Measurements from ENCODE around the gene QRFPR. TPM values are rescaled to one million over a fixed set of nuclear protein-coding genes. Genes with fewer than 3 reads are reported as not detected.
"Not testable (repeated sequence)": the region's sequence is repeated elsewhere in the genome, so short reads cannot be mapped to it uniquely, and the experiment has no call there.

QRFPR gene
- total RNA-seq, 1 donor from 2014 or later, result not detected

DNA sequence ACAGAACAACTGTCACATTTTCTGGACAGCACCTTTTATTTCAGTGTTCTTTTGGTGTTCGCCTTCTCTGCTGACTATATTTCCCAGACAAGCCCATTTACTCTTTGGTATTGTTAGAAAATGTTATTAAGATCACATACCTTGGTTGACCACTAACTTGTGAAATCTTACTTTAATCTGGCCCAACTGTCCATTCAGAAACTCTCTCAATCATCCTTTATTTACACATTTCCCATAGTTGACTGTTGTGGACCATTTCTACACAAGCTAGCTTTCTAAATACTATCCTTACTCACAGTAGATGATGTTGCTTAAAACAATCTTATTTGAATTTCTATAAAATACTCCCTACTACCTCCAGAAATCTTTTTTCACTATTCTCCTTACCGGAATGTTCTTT is 64.7 kb downstream of the QRFPR start:
- Mint-ChIP-seq H3K27ac (ENCODE audit: unreplicated experiment) (no peak overlapping the region), H3K4me3 (ENCODE audit: unreplicated experiment) (no peak overlapping the region), H3K9me3 (ENCODE audit: unreplicated experiment) (no peaks in the 10 kb centered on the region), H3K27me3 (ENCODE audit: unreplicated experiment) (no peaks in the 10 kb centered on the region), H3K36me3 (ENCODE audit: unreplicated experiment) (no peaks in the 10 kb centered on the region), H3K4me1 (ENCODE audit: low read depth, unreplicated experiment) (peaks cover 3% of the 10 kb centered on the region)
- DNase-seq, result no peak
- TF ChIP-seq, protein P1, sequence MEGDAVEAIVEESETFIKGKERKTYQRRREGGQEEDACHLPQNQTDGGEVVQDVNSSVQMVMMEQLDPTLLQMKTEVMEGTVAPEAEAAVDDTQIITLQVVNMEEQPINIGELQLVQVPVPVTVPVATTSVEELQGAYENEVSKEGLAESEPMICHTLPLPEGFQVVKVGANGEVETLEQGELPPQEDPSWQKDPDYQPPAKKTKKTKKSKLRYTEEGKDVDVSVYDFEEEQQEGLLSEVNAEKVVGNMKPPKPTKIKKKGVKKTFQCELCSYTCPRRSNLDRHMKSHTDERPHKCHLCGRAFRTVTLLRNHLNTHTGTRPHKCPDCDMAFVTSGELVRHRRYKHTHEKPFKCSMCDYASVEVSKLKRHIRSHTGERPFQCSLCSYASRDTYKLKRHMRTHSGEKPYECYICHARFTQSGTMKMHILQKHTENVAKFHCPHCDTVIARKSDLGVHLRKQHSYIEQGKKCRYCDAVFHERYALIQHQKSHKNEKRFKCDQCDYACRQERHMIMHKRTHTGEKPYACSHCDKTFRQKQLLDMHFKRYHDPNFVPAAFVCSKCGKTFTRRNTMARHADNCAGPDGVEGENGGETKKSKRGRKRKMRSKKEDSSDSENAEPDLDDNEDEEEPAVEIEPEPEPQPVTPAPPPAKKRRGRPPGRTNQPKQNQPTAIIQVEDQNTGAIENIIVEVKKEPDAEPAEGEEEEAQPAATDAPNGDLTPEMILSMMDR (IDR thresholded peaks at IDR 0.05; ENCODE audit: partially characterized antibody, unreplicated experiment), result no peak

DNA sequence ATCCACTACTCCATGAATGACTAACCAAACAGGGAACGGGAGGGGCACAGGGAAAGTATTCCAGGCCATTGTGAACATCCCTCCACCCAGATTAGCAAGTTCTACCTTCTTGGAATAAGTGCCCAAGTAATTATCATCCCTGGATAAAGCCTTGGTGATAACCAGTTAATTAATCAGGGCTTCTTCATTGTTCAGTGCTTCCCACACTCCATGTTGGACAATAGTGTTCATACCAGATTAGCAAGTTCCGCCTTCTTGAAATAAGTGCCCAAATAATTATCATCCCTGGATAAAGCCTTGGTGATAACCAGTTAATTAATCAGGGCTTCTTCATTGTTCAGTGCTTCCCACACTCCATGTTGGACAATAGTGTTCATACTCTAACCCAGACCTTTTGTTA is 67.4 kb downstream of the QRFPR start:
- not testable (repeated sequence) for DNase-seq; H3K4me3 Mint-ChIP-seq (ENCODE audit: unreplicated experiment); H3K27ac Mint-ChIP-seq (ENCODE audit: unreplicated experiment); H3K27me3 Mint-ChIP-seq (ENCODE audit: unreplicated experiment); H3K4me1 Mint-ChIP-seq (ENCODE audit: low read depth, unreplicated experiment); H3K9me3 Mint-ChIP-seq (ENCODE audit: unreplicated experiment); H3K36me3 Mint-ChIP-seq (ENCODE audit: unreplicated experiment)

DNA sequence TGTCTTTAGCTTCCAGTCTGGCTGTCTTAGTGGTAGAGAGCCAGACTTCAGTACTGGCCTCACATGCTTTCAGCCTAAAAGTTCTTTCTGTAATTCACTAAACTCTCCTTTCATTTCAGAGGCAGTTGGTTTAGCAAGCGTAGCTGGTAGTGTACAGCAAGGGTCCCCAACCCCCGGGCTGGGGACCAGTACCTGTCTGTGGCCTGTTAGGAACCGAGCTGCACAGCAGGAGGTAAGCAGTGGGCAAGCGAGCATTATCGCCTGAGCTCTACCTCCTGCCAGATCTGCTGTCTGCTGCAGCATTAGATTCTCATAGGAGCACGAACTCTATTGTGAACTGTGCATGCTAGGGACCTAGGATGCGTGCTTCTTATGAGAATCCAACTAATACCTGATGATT is 72.0 kb downstream of the QRFPR start:
- TF ChIP-seq, protein P1 (IDR thresholded peaks at IDR 0.05; ENCODE audit: partially characterized antibody, unreplicated experiment), result no peak
- Mint-ChIP-seq H3K4me3 (ENCODE audit: unreplicated experiment) (no peak overlapping the region), H3K9me3 (ENCODE audit: unreplicated experiment) (no peaks in the 10 kb centered on the region), H3K27ac (ENCODE audit: unreplicated experiment) (no peak overlapping the region), H3K27me3 (ENCODE audit: unreplicated experiment) (no peaks in the 10 kb centered on the region), H3K36me3 (ENCODE audit: unreplicated experiment) (no peaks in the 10 kb centered on the region), H3K4me1 (ENCODE audit: low read depth, unreplicated experiment) (no peaks in the 10 kb centered on the region)
- DNase-seq, result no peak

DNA sequence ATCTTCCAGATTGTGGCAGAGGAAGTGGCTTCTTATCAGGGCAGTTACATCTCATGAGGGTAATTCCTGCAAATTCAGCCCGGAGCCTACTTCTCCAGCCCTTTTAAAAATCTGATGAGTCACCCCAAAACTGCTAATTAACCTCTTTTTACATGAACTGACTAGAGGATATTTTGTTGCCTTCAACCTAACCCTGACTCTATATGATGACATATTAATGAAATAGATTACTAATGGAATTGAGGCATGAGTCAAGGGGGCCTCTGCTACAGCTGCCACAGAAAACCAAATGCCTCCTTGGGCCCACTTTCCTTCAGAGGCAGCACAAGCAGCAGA is 72.5 kb downstream of the QRFPR start:
- no peak overlapping the region for H3K27ac Mint-ChIP-seq (ENCODE audit: unreplicated experiment)
- no peak for DNase-seq
- H3K9me3 Mint-ChIP-seq (ENCODE audit: unreplicated experiment), result no peaks in the 10 kb centered on the region
- no peaks in the 10 kb centered on the region for H3K4me1 Mint-ChIP-seq (ENCODE audit: low read depth, unreplicated experiment)
- no peak overlapping the region for H3K4me3 Mint-ChIP-seq (ENCODE audit: unreplicated experiment)
- no peaks in the 10 kb centered on the region for H3K27me3 Mint-ChIP-seq (ENCODE audit: unreplicated experiment)
- no peaks in the 10 kb centered on the region for H3K36me3 Mint-ChIP-seq (ENCODE audit: unreplicated experiment)
- TF ChIP-seq, protein P1 (IDR thresholded peaks at IDR 0.05; ENCODE audit: partially characterized antibody, unreplicated experiment), result no peak

DNA sequence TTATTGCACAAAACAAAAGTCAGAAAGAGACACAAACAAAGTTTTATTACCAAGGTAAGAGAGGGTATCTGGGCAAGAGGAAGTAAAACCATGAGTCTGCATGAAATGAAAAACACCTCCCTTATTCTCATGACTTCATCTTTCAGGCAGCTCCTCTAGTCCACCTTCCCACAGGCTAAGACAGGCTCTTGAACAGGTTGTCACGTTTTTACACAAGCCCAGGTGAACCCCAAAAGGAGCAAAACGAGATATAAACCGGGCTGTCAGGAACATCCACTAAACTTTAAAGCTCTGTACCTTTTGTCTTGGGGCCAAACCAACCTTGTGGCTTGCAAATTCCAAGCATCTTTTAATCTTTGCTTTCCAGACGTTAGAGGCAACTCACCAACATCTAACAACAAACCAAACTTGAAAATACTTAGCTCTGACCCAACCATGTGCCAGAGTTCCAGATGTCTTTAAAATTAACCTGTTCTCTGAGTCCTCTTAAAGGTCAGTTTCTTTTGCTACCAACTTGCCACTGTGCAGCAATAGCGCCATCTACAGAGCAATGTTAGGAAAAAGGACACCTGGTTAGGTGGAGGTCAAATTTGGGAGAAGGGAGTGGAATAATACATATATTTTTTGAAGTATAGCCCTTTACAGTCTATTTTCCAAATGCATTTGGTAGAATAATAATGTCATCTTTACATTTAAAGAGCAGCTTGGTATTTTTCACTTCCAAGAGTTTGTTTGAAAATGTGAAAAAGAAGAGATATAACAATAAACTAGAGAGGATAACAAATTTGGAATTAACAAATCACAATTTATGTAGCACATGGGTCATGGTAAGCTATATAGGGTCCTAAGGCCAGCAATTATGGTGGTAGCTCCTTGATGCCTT is 73.1 kb downstream of the QRFPR start:
- Mint-ChIP-seq H3K4me3 (ENCODE audit: unreplicated experiment) (no peak overlapping the region), H3K4me1 (ENCODE audit: low read depth, unreplicated experiment) (no peaks in the 10 kb centered on the region), H3K27ac (ENCODE audit: unreplicated experiment) (no peak overlapping the region), H3K9me3 (ENCODE audit: unreplicated experiment) (no peaks in the 10 kb centered on the region), H3K36me3 (ENCODE audit: unreplicated experiment) (no peaks in the 10 kb centered on the region), H3K27me3 (ENCODE audit: unreplicated experiment) (no peaks in the 10 kb centered on the region)
- TF ChIP-seq, protein P1 (IDR thresholded peaks at IDR 0.05; ENCODE audit: partially characterized antibody, unreplicated experiment), result peak; percentile 72
- DNase-seq, result no peak
